GM10847 (cell line): ENCODE results near the gene RPL7A.

Experiments used
- POLR2A ChIP-seq: IDR thresholded peaks from 2 replicates; pipeline ENCODE4 v1.6.1; 2011; ENCODE audit not compliant: insufficient read length; ENCODE audit errors: extremely low read depth

The RPL7A gene

DNA sequence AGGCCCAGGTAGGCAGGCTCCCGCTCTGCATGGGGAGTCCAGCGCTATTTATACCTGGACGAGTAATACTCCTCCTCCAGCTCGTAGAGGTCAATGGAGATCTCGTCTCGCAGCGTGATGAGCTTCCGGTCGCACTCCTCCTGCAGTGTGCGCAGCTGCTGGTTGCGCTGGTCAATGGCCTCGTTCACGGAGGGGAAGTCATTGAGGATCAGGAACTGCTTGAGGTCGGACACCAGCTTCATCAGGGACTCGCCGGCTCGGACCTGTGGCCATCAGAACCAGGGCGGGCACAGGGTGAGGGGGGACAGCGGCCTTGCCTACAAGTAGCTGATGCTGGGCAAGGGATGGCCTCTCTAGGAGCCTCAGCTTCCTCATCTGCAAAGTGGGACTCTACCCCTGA is 3.9 kb upstream of the RPL7A start:
- no peak for TF ChIP-seq POLR2A

DNA sequence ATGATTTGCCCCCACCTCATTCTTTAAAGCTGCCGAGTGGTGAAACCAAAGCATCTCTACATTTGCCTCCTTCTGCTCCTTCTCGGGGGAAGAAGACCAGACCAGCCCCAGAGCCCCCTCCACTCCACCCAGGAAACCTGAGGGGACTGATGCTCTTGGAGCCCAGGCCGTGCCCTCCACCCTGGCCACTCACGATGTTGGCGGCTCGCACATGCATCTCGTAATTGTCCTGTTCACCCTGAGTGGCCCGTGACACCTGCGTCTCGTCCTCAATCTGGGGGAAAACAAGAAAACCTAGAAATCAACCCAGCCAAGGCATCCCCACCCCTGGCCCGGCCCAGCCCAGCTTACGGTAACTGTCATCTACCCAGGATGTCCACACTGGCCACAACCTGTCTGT is 3.0 kb upstream of the RPL7A start:
- TF ChIP-seq POLR2A, result no peak

DNA sequence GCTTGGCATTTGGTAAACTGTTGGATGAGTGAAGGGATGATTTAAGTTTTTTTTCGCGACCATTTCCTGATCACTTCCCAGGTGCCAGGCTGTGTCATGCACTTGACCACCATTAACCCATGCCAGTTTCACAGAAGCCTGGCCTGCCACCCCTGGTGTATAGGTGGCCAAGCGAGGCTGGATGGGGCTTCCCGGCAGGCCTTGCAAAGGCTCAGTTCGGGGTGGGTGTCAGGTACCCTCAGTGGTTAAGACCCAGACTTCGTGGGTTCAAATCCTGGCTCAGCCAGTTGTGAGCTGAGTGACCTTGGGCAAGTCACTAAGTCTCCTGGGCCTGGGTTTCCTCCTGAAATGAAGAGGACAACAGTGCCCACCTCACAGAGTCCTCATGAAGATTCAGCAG is 2.4 kb upstream of the RPL7A start:
- TF ChIP-seq POLR2A, result no peak

DNA sequence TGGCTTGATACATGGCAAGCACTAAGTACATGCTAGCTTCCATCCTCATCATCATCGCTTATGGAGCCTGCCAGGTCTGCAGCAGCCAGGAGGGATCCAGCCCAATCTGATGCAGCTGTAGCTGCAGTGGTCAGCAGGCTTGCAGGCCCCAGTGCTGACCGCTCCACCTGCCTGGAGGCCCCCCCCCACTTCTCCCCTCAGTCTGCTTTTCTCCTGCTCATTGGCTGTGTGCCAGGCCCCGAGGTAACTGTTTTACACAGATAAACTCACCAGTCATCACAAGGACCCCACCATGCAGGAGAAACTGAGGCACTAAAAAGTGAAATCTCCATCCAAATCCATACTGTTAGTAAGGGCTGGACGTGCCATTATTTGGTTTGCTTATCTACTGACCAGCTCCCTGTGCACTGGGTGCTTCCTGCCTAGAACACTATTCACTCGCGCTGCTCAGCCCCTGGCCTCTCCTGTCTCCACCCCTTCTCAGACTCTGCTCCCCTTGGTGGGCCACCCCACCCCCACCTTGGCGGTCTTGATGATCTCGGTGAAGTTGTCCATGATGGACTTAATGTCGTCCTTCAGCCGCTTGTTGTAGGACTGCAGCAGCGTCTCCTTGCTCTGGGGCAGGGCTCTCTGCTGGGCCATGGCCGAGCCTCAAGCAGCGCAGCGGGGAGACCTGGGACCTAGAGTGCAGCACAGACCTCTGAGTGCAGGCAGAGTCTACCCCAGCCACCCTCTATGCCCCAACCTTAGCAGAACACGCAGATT is 1.8 kb upstream of the RPL7A start:
- TF ChIP-seq POLR2A, result no peak

DNA sequence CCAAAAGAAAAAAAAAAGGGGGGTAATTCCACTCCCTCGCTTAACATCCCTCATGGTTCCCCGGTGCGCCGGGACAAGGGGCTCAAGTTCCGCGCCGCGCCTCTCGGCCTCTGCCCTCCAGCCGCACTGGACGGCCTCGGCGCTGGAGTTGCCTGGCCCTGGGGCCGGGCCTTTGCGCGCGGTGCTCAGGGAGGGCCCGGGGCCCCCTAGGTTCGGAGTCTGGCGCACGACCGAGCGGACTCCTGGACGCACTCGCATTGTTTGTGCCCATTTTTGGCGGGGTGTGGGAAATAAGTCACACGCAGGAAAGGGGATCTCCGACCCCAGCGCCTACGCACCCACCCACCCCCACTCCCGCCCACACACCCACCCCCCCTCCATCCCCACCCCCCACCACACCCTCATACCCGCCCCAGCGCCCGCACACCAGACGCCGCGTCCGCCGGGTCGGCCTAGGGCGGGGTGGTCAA is 468 bp upstream of the RPL7A start:
- no peak for TF ChIP-seq POLR2A

DNA sequence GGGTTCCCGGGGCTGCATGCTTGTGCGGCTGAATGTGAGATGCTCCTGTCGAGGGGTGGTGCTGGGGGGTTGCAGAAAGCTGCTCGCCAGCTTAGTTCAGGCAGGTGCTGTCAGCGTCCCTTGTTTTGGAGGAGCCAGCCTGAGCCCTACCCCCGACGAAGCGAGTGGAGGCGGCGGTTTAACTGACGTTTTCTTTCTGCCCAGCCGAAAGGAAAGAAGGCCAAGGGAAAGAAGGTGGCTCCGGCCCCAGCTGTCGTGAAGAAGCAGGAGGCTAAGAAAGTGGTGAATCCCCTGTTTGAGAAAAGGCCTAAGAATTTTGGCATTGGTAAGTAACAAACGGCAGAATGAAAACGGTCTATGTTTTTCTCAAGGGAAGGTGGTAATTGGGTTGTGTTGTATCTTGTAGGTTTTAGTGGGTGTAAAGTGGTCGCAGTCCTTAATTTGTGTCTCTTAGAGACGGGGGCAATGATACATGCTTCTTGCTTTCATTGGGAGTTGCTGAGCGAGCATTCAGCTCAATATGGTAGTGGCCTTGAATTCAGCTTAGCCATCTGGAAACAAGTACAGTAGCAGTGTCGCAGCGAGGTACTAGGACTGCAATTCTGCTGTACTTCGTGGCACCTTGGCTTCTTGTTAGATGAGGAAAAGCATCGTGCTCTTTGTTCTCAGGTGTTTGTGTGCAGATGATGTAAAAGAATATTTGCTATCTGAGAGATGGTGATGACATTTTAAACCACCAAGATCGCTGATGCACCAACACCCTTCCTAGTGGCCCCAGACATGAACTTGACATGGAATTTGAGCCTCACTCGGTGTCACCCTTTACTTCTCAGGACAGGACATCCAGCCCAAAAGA is 928 bp downstream of the RPL7A start:
- no peak for TF ChIP-seq POLR2A

DNA sequence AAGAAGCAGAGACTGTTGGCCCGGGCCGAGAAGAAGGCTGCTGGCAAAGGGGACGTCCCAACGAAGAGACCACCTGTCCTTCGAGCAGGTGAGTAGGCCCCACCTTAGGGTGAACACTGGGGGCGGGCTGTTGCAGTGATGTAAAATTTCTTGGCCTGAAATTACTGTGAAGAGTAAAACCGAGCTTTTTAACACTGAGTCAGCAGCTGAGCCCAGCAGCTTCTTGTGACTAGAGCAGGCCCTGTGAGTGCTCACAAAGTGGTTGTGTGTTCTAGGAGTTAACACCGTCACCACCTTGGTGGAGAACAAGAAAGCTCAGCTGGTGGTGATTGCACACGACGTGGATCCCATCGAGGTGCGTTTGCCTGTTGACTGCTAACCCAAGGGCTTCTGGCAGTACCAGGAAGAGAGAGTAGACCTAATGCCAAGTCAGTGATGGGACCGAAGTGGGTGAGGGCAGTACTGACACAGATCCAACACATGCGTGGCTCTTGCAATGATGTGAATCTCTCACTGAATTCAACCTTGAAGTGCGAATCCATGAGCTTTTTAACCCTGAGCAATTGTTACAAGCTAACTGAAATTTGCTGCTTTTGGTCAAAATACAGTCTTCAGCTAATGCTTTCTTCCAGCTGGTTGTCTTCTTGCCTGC is 2.1 kb downstream of the RPL7A start:
- TF ChIP-seq POLR2A, result no peak

DNA sequence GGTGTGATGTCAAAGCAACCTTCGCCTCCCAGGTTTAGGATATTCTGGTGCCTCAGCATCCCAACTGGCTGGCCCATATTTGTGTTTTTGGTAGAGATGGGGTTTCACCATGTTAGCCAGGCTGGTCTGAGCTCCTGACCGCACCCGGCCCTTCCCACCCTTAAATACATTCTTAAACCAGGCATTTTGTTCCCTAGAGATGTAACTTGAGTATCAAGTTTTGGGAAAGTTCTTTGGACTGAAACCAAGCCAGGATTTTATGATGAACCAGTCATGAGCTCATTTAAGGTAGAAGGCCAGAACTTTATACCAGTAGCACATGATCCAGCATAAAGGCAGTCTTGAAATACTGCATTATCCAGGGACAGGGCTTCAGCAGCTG is 3.5 kb downstream of the RPL7A start:
- TF ChIP-seq POLR2A, result no peak

DNA sequence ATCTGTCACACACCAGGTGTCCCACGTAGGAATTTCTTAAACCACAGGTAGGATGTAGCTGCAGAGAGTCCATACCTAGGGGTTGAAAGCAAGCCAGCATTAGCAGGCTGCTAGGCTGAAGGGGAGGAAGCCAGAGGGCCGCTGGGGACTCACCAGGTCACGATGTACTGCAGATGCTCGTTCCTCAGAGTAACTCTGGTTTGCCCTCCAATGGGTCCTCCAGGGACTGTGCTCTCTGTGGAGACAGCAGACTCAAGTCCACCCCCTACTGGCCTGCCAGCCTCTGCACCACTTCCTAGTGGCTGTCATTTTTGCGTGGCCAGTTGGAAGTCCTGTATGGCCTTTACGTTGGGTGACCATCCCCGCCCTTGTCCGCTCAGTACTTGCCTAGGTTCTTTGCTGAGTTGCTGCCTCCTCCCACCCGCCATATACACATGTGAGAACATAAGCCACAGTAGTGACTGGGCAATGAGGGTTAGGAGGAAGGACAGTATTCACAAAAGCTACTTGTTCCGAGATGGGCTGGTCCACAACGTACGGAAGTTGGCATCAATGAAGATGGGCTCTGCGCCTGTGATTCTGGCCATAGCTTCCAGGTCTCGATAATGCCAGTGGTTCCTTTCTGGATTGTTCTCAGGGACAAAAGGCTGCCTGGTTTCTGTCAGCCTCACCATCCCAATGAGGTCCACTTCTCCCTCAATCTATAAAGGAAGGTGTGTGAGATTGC is 4.1 kb downstream of the RPL7A start:
- peak; percentile 10 for TF ChIP-seq POLR2A

DNA sequence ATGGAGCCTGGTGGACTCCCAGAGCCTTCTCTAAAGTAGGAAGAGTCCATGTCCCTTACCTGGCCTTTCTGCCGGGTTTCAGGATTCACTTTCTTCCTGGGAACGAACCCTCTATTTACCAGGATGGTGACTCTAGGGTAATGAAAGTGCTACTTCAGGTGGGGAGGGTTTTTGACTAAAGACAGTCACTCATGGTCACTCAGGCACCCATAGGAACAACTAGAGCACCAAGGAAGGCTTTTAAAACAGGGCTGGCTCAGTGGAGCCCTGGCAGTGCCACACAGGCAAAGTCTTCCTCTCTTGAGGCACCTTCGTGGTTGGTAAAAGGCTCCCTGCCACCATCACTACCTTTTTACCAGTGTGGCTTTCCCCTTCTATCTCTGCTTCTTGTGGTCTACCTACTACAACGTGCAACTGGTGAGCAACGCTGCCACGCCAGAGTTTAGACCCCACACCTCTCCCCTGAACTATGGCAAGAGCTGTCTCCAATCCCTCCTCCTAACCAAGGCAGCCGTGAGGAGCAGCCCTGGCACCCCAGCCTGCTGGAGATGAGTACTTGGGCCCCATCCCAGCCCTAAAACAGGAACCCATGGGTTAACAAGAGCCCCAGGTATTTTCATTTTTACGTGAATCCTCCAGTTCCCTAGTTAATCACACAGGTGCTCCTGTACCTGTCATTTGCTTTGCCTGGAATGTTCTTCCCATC is 4.8 kb downstream of the RPL7A start:
- TF ChIP-seq POLR2A, result peak; percentile 30

DNA sequence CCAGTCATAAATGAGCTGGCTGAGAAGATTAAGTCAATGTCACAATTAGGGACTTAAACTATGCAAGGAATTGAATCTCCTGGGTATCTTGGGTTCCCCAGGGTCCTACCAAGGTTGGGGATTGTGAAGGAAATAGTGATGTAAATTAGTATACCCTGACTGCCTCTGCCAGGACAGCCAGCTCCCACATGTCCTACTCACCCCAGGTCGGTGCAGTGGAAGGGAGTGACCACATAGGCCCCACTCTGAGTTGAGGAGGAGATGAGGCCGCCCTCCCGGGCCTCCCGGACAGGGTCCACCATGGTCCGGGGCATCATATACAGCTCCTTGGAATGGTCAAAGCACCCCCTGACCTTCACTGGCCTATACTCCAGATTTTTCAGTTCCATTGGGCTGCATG is 5.5 kb downstream of the RPL7A start:
- TF ChIP-seq POLR2A, result no peak

DNA sequence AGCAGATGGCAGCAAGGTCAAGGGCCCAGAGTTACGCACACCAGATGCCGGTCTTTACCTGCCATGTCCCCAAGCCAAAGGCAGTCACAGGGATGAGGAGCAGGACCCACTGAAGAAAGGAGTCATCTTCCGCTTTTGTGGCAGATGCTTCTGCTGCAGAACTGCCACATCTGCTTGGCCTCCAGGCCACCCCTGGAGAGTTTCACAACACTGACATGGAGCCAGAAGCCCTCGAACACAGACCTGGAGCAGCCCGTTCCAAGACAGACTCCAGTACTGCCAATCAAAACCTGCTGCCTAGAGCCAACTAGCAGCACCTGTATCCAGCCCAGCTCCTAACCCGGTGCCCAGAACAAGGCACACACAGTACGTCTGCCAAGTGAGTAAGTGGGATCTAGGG is 6.7 kb downstream of the RPL7A start:
- no peak for TF ChIP-seq POLR2A

DNA sequence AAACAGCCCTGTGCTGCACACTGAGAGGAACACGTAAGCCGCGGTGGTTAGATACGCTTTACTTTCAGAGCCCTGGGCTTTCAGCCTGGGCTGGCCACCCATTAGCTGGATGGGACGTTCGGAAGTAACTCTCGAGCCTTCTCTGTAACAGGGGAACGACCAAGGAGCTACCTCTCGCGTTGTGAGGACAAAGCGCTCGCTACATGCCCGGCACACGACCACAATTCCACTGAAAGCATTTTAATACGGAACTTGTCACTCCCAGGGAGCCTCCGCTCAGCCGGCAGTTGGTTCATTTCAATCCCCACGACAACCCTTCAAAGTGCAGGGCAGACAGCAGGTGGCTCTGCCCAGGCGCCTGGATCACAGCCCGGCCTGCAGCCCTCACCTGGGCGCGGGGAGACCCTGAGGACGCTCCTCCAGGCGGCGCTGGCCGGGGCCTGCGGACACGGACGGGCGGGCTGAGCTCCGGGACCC is 7.9 kb downstream of the RPL7A start:
- no peak for TF ChIP-seq POLR2A

DNA sequence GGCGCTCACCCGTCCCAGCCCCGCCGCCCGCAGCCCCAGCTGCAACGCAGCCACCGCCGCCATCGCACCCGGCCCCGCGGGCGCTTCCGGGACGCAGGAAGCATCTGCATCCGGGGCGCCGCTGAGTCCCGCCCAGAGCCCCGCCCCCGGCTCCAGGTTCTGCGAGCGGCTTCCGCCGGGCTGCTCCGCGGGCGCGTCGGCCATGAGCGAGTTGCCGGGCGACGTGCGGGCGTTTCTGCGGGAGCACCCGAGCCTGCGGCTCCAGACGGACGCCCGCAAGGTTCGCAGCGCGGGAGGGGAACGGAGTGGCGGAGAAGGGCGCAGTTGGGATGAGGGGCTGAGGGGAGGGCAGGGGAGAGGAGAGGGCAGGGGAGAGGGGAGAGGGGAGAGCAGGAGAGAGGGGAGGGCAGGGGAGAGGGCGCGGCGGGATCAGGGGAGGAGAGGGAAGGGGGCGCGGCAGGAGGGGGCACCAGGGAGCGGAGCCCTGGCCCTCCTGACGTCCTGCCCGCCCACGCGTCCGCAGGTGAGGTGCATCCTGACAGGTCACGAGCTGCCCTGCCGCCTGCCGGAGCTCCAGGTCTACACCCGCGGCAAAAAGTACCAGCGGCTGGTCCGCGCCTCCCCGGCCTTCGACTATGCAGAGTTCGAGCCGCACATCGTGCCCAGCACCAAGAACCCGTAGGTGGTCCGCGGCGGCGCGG is 8.5 kb downstream of the RPL7A start, which contains the start of the genes SURF1 and SURF2:
Gene SURF1, minus strand, starts transcription at position 97 of the 701 bp plus-strand sequence. Its CDS starts 34 bp downstream, at position 63.
Gene SURF2, plus strand, starts transcription at position 160 of the 701 bp plus-strand sequence. Its CDS starts 43 bp downstream, at position 203.
- peak; percentile 82 for TF ChIP-seq POLR2A
